Stimulated activated CD4-positive, alpha-beta T cell treated with anti-CD3 and anti-CD28 coated beads, Interleukin-1b, Interleukin-23, amount 100 ng/mL, for 24 hours (primary cell): ENCODE measurements around the gene PCDHA4.
"Not testable (repeated sequence)": the region's sequence is repeated elsewhere in the genome, so short reads cannot be mapped to it uniquely, and the experiment has no call there.

ENCODE experiments used
- DNase-seq, 4 experiments: peaks; one replicate each; pipeline ENCODE4 v3.0.0-alpha.2; 2020; ENCODE audit warnings: low read depth in 4 of 4, low spot score in 1 of 4

PCDHA4 gene

DNA sequence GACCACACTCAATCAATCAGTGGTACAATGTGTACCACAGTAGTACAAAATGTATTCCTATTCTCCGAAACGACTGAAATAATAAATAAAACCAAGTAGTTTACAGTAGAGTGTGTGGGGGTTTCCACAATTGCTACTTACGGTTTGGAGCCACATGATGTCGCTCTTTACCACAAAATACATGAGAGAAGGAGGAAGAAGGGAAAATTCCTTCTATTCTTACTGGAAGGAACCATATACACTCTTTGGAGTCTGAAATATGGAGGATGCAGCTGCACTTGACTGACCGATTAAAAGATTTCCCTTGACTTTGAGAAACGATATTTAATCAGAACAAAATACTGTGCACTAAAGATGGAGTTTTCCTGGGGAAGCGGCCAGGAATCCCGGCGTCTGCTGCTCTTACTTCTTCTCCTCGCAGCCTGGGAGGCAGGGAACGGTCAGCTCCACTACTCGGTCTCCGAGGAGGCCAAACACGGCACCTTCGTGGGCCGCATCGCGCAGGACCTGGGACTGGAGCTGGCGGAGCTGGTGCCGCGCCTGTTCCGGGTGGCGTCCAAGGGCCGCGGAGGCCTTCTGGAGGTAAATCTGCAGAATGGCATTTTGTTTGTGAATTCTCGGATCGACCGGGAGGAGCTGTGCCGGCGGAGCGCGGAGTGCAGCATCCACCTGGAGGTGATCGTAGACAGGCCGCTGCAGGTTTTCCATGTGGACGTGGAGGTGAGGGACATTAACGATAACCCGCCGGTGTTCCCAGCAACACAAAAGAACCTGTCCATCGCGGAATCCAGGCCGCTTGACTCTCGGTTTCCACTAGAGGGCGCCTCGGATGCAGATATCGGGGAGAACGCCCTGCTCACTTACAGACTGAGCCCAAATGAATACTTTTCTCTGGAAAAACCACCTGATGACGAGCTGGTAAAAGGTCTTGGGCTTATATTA, at the start of gene PCDHA4:
Gene PCDHA4 (plus strand): TSS at position 235 of the 942 bp plus-strand sequence.
- no peak for DNase-seq

DNA sequence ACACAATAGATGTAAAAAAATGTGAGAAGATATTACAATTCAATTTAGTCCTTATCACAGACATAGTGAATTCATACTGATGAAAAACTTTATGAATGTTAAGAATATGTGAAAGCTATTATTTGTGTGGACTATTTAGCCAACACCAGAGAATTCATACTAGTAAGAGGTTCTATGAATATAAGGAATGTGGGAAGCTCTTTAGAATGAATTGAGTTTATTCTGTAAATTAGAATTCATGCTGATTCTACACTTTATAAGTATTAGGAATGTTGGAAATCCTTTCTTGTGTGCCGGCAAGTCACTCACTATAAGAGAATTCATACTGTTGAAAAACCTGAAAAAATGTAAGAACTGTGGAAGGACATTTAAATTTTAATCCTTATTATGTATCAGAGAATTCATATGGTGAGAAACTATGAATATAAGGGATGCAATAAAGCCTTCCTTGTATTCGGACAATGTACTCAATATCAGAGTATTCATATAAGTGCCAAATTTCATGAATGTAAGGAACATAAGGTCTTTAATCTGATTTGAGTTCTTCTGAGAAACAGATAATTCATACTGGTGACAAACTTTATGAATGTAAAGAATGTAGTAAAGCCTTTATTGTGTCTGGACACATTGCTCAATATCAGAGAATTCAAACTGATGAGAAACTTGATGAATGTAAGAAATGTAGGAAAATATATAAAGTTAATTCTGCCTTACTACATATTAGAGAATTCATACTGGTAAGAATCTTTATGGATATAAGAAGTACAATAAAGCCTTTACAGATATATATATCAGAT, 42.5 kb upstream of the PCDHA4 start:
- DNase-seq: no peak

DNA sequence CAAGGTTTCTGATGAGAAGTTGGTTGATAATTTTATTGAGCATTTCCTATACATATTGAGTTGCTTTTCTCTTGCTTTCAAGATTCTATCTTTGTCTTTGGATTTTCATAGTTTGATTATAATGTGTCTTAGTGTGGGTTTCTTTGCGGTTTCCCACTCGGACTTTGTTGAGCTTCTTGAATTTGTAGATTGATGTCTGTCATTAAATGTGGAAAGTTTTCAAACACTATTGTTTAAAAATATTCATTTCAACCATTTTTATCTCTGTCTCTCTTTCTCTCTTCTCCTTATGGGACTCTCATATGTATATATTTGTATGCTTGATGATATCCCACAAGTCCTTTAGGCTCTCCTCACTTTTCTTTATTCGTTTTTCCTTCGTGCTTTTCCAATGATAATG, 39.4 kb upstream of the PCDHA4 start:
- DNase-seq: no peak

DNA sequence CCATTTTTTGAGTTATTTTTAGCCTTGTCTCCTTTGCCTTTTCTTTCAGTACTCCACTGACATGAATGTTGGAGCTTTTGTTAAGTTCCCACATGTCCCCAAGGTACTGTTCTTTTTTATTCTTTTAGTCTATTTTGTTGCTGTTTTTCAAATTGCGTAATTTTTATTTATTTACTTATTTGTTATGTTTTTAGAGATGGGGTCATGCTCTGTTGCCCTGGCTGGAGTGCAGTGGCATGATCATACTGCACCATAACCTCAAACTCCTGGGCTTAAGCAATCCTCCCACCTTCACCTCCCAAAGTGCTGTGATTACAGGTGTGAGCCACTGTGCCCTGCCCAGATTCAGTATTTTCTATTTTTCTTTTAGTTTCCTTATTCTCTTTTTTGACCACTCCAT, 26.4 kb upstream of the PCDHA4 start:
- DNase-seq: no peak

DNA sequence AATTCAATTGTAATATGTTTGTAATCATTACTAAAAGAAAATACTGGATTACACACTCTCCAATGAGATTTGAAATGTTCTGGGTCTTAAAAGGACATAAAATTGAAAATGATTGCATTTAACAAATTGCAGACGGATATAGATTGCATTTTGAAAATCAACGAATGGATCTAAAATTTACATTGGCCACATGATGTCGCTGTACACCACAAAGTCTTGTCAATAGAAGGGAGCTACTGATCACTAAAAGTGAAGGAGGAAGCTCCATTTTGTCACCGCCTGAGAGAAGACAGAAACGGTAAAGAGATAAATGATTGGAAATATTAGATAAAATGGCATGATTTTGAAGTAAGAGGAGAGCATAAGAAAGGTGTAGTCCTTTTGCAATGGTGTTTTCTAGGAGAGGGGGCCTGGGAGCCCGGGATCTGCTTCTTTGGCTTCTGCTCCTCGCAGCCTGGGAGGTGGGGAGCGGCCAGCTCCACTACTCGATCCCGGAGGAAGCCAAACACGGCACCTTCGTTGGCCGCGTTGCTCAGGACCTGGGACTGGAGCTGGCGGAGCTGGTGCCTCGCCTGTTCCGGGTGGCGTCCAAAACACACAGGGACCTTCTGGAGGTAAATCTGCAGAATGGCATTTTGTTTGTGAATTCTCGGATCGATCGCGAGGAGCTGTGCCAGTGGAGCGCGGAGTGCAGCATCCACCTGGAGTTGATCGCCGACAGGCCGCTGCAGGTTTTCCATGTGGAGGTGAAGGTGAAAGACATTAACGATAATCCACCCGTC, 20.8 kb upstream of the PCDHA4 start, which contains the start of gene PCDHA1:
Gene PCDHA1 (plus strand): TSS at position 236 of the 782 bp plus-strand sequence.
- DNase-seq: no peak

DNA sequence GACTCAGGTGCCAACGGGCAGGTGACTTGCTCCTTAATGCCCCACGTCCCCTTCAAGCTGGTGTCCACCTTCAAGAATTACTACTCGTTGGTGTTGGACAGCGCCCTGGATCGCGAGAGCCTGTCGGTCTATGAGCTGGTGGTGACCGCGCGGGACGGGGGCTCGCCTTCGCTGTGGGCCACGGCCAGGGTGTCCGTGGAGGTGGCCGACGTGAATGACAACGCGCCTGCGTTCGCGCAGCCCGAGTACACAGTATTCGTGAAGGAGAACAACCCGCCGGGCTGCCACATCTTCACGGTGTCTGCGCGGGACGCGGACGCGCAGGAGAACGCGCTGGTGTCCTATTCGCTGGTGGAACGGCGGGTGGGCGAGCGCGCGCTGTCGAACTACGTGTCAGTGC, 19.4 kb upstream of the PCDHA4 start:
- DNase-seq: not testable (repeated sequence)

DNA sequence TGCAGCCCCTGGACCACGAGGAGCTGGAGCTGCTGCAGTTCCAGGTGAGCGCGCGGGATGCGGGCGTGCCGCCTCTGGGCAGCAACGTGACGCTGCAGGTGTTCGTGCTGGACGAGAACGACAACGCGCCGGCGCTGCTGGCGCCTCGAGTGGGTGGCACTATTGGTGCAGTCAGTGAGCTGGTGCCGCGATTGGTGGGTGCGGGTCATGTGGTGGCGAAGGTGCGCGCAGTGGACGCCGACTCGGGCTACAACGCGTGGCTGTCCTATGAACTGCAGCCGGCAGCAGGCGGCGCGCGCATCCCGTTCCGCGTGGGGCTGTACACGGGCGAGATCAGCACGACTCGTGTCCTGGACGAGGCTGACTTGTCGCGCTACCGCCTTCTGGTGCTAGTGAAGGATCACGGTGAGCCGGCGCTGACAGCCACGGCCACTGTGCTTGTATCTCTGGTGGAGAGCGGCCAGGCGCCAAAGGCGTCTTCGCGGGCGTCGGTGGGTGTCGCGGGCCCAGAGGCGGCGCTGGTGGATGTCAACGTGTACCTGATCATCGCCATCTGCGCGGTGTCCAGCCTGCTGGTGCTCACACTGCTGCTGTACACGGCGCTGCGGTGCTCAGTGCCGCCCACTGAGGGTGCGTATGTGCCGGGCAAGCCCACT, 18.9 kb upstream of the PCDHA4 start:
- not testable (repeated sequence) for DNase-seq

DNA sequence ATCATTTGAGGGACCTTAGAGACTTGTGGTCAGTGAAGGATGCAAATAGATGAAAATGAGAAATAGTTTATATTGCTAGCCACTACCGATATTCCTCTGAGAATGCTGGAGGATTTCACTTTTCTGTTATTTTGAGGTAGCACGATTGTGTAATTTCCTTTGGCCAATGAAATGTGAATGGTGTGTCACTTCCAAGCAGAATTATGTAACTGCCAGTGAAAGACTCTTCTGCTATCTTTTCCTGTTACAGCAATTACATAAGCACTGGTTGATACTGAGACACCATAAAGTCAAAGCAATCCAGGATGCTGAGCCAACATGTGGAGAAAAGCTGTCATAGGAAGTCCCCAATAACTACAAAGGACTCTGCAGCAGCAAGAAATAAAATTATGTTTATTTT, 15.8 kb upstream of the PCDHA4 start:
- no peak for DNase-seq

DNA sequence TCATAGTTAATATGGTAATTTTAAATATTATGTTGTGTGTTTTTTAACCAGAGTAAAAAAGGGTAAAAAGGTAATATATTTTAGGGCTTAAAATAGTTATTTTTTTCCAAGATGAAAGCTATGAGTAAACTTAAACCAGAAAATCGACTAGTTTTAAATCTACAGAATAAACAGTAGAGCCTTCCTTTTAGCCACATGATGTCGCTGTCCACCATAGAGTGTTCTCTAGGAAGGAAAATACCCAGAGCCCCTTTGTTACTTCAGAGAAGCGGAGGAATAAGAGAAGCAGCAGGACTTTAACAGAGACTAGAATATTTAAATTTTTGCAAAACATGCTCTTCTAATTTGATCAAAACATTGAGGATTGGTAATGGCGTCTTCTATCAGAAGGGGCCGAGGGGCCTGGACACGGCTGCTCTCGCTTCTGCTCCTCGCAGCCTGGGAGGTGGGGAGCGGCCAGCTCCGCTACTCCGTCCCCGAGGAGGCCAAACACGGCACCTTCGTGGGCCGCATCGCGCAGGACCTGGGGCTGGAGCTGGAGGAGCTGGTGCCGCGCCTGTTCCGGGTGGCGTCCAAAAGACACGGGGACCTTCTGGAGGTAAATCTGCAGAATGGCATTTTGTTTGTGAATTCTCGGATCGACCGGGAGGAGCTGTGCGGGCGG, 12.1 kb upstream of the PCDHA4 start, which contains the start of gene PCDHA2:
Gene PCDHA2 (plus strand): TSS at position 258 of the 664 bp plus-strand sequence.
- DNase-seq: no peak

DNA sequence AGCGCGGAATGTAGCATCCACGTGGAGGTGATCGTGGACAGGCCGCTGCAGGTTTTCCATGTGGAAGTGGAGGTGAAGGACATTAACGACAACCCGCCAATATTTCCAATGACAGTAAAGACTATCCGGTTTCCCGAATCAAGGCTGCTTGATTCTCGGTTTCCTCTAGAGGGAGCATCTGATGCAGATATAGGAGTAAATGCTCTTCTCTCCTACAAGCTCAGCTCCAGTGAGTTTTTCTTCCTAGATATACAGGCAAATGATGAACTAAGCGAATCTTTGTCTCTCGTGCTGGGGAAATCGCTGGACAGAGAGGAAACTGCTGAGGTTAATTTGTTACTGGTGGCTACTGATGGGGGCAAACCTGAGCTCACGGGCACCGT, 11.6 kb upstream of the PCDHA4 start:
- DNase-seq: no peak

DNA sequence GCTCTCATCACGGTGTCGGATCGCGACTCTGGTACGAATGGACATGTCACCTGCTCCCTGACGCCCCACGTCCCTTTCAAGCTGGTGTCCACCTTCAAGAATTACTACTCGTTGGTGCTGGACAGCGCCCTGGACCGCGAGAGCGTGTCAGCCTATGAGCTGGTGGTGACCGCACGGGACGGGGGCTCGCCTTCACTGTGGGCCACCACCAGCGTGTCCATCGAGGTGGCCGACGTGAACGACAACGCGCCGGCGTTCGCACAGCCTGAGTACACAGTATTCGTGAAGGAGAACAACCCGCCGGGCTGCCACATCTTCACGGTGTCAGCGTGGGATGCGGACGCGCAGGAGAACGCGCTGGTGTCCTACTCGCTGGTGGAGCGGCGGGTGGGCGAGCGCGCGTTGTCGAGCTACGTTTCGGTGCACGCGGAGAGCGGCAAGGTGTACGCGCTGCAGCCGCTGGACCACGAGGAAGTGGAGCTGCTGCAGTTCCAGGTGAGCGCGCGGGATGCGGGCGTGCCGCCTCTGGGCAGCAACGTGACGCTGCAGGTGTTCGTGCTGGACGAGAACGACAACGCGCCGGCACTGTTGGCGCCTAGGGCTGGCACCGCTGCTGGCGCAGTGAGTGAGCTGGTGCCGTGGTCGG, 10.7 kb upstream of the PCDHA4 start:
- DNase-seq: not testable (repeated sequence)

DNA sequence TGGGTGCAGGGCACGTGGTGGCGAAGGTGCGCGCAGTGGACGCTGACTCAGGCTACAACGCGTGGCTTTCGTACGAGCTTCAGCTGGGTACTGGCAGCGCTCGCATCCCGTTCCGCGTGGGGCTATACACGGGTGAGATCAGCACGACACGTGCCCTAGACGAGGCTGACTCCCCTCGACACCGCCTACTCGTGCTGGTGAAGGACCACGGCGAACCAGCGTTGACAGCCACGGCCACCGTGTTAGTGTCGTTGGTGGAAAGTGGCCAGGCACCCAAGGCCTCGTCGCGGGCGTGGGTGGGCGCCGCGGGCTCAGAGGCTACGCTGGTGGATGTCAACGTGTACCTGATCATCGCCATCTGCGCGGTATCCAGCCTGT, 10.2 kb upstream of the PCDHA4 start:
- no peak for DNase-seq

DNA sequence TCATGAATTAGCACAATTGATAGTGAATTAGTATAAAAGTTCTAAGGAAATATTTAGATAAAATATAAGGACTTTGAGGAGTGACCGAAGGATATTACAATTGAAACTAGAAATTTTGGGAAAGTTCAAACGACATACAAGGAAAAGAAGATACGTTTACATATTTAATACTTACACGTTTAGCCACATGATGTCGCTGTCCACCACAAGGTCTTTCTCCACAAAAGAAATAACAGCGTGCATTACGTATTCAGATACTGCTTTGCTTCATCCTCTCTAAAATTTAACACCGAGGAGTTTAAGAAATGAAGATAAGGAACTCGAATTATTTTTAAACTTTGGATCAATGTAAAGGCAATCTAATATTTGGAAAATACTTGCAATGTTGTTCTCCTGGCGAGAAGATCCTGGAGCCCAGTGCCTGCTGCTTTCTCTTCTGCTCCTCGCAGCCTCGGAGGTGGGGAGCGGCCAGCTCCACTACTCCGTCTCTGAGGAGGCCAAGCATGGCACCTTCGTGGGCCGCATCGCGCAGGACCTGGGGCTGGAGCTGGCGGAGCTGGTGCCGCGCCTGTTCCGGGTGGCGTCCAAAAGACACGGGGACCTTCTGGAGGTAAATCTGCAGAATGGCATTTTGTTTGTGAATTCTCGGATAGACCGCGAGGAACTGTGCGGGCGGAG, 5.9 kb upstream of the PCDHA4 start, which contains the start of gene PCDHA3:
Gene PCDHA3 (plus strand): TSS at position 242 of the 678 bp plus-strand sequence.
- no peak for DNase-seq

DNA sequence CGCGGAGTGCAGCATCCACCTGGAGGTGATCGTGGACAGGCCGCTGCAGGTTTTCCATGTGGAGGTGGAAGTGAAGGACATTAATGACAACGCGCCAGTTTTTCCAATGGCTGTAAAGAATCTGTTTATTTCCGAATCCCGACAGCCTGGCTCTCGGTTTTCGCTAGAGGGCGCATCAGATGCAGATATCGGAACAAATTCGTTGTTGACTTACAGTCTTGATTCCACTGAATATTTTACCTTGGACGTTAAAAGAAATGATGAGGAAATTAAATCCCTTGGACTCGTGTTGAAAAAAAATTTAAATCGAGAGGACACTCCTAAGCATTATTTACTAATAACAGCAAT, 5.4 kb upstream of the PCDHA4 start:
- no peak for DNase-seq

DNA sequence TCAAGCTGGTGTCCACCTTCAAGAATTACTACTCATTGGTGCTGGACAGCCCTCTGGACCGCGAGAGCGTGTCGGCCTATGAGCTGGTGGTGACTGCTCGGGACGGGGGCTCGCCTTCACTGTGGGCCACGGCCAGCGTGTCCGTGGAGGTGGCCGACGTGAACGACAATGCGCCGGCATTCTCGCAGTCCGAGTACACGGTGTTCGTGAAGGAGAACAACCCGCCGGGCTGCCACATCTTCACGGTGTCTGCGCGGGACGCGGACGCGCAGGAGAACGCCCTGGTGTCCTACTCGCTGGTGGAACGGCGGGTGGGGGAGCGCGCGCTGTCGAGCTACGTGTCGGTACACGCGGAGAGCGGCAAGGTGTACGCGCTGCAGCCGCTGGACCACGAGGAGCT, 4.5 kb upstream of the PCDHA4 start:
- DNase-seq: not testable (repeated sequence)

DNA sequence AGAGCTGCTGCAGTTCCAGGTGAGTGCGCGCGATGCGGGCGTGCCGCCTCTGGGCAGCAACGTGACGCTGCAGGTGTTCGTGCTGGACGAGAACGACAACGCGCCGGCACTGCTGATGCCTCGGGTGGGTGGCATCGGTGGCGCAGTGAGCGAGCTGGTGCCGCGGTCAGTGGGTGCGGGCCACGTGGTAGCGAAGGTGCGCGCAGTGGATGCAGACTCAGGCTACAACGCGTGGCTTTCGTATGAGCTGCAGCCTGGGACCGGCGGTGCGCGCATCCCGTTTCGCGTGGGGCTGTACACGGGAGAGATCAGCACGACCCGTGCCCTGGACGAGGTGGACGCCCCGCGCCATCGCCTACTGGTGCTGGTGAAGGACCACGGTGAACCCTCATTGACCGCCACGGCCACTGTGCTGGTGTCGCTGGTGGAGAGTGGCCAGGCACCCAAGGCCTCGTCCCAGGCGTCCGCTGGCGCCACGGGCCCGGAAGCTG, 4.0 kb upstream of the PCDHA4 start:
- DNase-seq: no peak

DNA sequence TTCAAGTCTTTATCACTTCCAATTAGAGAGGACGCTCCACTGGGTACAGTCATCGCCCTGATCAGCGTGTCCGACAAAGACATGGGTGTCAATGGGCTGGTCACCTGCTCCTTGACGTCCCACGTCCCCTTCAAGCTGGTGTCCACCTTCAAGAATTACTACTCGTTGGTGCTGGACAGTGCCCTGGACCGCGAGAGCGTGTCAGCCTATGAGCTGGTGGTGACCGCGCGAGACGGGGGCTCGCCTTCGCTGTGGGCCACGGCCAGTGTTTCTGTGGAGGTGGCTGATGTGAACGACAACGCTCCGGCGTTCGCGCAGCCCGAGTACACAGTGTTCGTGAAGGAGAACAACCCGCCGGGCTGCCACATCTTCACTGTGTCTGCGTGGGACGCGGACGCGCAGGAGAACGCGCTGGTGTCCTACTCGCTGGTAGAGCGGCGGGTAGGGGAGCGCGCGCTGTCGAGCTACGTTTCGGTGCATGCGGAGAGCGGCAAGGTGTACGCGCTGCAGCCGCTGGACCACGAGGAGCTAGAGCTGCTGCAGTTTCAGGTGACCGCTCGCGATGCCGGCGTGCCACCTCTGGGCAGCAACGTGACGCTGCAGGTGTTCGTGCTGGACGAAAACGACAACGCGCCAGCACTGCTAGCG, 1.5 kb downstream of the PCDHA4 start:
- not testable (repeated sequence) for DNase-seq

DNA sequence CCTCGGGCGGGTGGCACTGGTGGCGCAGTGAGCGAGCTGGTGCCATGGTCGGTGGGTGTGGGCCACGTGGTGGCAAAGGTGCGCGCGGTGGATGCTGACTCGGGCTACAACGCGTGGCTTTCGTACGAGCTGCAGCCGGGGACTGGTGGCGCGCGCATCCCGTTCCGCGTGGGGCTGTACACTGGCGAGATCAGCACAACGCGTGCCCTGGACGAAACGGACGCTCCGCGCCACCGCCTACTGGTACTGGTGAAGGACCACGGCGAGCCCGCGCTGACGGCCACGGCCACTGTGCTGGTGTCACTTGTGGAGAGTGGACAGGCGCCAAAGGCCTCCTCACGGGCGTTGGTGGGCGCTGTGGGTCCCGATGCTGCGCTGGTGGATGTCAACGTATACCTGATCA, 2.0 kb downstream of the PCDHA4 start:
- no peak for DNase-seq
